ENCODE measurements around the gene EGR1. TPM values are rescaled to one million over a fixed set of nuclear protein-coding genes. Genes with fewer than 3 reads are reported as not detected.

The EGR1 gene
- total RNA-seq, 1 donor from 2014 or later, result 119 TPM

GRCh38 chr5:138468133-138468965 is 3.1 kb downstream of the EGR1 start:
- Histone ChIP-seq H3K4me1 (peaks cover 38% of the 10 kb centered on the region), H3K36me3 (no peaks in the 10 kb centered on the region), H3K27me3 (no peaks in the 10 kb centered on the region), H3K4me3 (no peak overlapping the region), H3K27ac (no peak overlapping the region), H3K9me3 (no peaks in the 10 kb centered on the region)
- no peak for DNase-seq (ENCODE audit: extremely low spot score in 2 of 2)
- TF ChIP-seq POLR2AphosphoS5 (IDR thresholded peaks at IDR 0.05; ENCODE audit: insufficient read depth in 1 of 2, low read depth in 1 of 2) (no peak), POLR2A (IDR thresholded peaks at IDR 0.05) (no peak)
- TF ChIP-seq, protein P1, sequence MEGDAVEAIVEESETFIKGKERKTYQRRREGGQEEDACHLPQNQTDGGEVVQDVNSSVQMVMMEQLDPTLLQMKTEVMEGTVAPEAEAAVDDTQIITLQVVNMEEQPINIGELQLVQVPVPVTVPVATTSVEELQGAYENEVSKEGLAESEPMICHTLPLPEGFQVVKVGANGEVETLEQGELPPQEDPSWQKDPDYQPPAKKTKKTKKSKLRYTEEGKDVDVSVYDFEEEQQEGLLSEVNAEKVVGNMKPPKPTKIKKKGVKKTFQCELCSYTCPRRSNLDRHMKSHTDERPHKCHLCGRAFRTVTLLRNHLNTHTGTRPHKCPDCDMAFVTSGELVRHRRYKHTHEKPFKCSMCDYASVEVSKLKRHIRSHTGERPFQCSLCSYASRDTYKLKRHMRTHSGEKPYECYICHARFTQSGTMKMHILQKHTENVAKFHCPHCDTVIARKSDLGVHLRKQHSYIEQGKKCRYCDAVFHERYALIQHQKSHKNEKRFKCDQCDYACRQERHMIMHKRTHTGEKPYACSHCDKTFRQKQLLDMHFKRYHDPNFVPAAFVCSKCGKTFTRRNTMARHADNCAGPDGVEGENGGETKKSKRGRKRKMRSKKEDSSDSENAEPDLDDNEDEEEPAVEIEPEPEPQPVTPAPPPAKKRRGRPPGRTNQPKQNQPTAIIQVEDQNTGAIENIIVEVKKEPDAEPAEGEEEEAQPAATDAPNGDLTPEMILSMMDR (IDR thresholded peaks at IDR 0.05), result no peak
- intact Hi-C loops (cut with DNase I), result no loop called here

DNA sequence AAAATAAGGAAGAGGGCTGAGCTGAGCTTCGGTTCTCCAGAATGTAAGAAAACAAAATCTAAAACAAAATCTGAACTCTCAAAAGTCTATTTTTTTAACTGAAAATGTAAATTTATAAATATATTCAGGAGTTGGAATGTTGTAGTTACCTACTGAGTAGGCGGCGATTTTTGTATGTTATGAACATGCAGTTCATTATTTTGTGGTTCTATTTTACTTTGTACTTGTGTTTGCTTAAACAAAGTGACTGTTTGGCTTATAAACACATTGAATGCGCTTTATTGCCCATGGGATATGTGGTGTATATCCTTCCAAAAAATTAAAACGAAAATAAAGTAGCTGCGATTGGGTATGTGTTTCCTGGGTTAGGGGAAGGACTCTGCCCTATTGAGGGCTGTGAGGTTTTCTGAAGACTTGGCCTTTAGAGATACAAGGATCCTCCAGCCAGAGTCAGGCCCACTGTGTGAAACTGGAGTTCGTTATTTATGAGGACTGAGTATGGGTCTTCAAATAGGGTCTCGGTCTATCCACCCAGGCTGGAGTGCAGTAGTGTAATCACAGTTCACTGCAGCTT is 3.8 kb downstream of the EGR1 start:
- TF ChIP-seq, protein P1 (IDR thresholded peaks at IDR 0.05), result no peak
- TF ChIP-seq POLR2AphosphoS5 (IDR thresholded peaks at IDR 0.05; ENCODE audit: insufficient read depth in 1 of 2, low read depth in 1 of 2), result no peak
- TF ChIP-seq POLR2A (IDR thresholded peaks at IDR 0.05), result no peak
- no peak overlapping the region for H3K4me3 ChIP-seq
- intact Hi-C loops (cut with DNase I), result no loop called here

GRCh38 chr5:138469540-138470321 is 4.5 kb downstream of the EGR1 start:
- peak in 1 of 2 donors; percentile 86 for DNase-seq (ENCODE audit: extremely low spot score in 2 of 2)

More for the DNA sequence above, 3.8 kb downstream of the EGR1 start:
- Histone ChIP-seq H3K36me3 (no peaks in the 10 kb centered on the region), H3K9me3 (no peaks in the 10 kb centered on the region), H3K27ac (no peak overlapping the region), H3K4me1 (peaks cover 34% of the 10 kb centered on the region), H3K27me3 (no peaks in the 10 kb centered on the region)
- no peak for DNase-seq (ENCODE audit: extremely low spot score in 2 of 2)

GRCh38 chr5:138470322-138471051 is 5.2 kb downstream of the EGR1 start:
- Histone ChIP-seq H3K27ac (no peak overlapping the region), H3K4me1 (peaks cover 34% of the 10 kb centered on the region), H3K36me3 (no peaks in the 10 kb centered on the region), H3K27me3 (no peaks in the 10 kb centered on the region), H3K4me3 (no peak overlapping the region), H3K9me3 (no peaks in the 10 kb centered on the region)
- intact Hi-C loops (cut with DNase I), result no loop called here
- no peak for TF ChIP-seq POLR2A (IDR thresholded peaks at IDR 0.05)
- TF ChIP-seq POLR2AphosphoS5 (IDR thresholded peaks at IDR 0.05; ENCODE audit: insufficient read depth in 1 of 2, low read depth in 1 of 2), result no peak
- TF ChIP-seq, protein P1 (IDR thresholded peaks at IDR 0.05), result no peak
- DNase-seq (ENCODE audit: extremely low spot score in 2 of 2), result no peak

More at GRCh38 chr5:138469540-138470321, 4.5 kb downstream of the EGR1 start:
- no peak overlapping the region for H3K4me3 ChIP-seq
- no peaks in the 10 kb centered on the region for H3K36me3 ChIP-seq
- H3K27me3 ChIP-seq, result no peaks in the 10 kb centered on the region
- intact Hi-C loops (cut with DNase I), result no loop called here
- TF ChIP-seq POLR2AphosphoS5 (IDR thresholded peaks at IDR 0.05; ENCODE audit: insufficient read depth in 1 of 2, low read depth in 1 of 2), result peak in 1 of 2 donors; percentile 32
- TF ChIP-seq, protein P1 (IDR thresholded peaks at IDR 0.05), result no peak
- H3K4me1 ChIP-seq, result peaks cover 34% of the 10 kb centered on the region
- no peak overlapping the region for H3K27ac ChIP-seq
- H3K9me3 ChIP-seq, result no peaks in the 10 kb centered on the region
